ENCODE measurements around the gene RNF4.
"Not testable (repeated sequence)": the region's sequence is repeated elsewhere in the genome, so short reads cannot be mapped to it uniquely, and the experiment has no call there.

RNF4 gene

DNA sequence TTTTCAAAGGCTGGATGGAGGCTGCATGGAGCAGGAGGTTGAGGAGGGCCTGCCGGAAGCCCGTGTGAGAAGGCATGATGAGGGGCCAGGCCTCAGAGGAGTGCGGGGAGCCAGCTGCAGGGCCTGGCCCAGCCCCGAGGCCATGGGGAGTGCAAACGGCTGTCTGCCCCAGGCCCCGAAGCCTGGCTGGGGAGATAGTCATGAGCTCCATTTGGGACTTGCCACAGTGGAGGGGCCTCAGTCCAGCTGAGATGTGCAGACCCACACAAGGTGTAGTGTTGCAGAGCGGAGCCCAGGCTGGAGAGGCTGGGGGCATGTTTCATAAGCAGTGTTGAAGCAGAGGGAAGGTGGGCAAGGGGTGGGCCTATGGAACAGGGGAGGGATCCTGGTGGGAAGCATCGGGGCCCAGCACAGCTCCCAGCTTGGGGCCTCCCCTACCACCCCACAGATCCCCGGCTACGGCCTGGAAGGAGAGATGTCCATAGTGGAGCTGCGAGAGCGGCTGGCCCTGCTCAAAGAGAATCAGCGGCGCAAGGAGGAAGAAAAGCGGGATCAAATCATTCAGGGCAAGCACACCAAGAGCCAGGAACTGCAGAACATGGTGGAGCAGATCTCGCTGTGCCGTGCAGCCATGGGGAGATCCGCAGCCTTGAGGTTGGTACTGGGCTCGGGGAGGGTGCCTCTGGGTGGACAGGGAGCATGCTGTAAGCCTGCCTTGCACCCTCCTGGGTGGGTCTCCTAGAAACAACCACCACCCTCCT is 9.1 kb upstream of the RNF4 start:
- DNase-seq, result no peak

GRCh38 chr4:2461246-2461960 is 7.5 kb upstream of the RNF4 start:
- no peak for DNase-seq

DNA sequence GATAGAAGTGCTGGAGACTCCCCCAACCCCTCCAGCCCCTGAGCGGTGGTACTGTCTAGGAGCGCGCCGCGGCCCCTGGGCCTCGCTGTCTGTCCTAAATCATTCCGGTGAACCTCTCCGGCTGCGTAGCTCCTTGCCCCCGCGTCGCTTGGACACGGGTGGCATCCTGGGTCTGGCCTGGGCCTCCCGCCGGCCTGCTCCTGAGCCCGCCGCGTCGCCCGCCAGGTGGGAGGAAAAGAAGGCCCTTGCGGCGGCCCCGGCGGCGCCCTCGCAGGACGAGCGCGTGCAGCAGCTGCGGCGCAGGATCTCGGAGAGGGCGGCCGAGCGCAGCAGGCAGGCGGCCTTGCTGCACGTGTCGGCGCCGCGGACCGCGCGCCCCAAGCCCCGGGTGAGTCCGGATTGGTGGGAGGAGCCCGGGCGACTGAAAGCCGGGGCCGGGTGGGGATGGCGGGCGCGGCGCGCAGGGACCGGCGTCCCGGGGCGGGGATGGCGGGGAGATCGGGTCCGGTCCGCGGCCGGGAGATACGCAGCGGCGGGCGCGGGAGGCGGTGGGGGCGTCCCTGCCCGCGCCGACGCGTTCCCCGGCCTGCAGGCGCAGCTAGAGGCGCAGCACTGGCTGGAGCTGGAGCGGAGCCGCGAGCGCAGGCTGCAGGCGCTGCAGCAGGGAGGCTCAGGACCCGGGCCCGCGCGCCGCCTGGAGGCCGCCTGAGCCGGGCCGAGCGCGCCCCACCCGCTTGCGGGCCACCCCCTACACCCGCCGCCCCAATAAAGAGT is 6.5 kb upstream of the RNF4 start:
- DNase-seq, result peak; percentile 38

- no peak for DNase-seq
These were observed 5.7 kb upstream of the RNF4 start for GRCh38 chr4:2462992-2463762.

DNA sequence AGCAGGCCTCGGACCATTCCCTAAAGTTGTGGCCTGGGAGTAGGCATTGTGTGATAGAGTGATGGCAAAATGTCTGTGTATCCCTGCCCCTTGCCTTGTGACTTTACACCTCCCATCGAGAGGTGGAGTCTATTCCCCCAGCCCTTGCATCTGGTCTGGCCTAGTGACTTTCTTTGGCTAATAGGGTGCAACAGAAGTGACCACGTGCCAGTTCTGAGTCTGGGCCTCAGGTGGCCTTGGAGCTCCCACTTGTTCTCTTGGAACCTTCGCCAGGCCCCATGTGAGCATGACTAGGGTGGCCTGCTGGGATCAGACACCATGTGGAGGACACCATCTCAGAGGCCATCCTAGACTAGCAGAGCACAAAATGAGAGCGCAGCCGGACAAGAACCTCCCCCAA is 3.9 kb upstream of the RNF4 start:
- no peak for DNase-seq

GRCh38 chr4:2465544-2465943 is 3.4 kb upstream of the RNF4 start:
- not testable (repeated sequence) for DNase-seq

DNA sequence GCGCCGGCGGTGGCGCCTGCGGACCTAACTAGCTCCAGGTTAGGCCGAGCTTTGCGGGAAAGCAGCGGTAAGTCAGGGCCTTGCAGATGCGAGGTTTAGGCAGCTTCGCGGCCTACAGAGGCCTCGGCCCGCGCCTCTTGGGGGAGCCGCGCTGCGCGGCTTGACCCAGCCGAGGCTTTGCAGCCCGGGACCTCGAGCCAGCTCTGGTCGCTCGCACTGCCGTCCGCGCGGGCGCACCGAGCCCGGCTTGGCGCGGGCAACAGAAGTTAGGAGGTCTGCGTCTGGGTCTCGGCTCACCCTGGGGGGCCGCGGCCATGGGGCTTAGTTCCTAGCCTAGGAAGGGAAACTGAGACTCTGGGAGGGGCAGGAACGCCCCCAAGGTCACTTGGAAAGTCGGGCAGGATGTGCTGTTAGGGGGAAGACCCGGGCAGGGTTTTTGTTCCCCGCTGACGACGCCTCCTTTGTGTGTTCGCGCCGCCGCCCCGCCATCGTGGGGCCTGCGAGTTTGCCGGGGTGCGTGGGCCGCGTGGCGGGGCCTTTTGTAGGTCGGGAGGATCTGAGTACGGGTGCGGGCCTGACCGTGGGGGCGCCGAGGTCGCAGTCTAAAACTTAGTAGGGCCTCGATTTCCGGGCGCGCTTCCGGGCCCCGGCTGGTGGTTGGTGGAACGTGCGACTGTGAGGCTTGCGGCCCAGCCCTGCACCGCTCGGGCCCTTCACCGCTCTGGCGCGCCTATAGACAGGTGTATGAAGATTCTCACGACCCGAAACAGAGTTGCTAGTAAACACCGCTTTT is 482 bp downstream of the RNF4 start:
- DNase-seq, result peak; percentile 6

DNA sequence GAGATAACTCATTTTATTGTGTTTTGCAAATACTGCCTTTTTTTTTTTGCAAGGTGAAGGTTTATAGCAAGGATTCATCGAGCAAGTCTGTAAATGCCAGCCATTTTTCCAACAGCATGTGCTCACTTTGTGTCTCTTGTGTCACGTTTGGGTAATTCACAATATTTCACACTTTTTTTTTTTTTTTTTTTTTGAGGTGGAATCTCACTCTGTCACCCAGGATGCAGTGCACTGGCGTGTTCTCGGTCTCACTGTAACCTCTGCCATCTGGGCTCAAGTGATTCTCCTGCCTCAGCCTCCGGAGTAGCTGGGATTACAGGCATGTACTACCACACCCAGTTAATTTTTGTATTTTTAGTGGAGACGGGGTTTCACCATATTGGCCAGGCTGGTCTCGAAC is 1.9 kb downstream of the RNF4 start:
- DNase-seq, result no peak

DNA sequence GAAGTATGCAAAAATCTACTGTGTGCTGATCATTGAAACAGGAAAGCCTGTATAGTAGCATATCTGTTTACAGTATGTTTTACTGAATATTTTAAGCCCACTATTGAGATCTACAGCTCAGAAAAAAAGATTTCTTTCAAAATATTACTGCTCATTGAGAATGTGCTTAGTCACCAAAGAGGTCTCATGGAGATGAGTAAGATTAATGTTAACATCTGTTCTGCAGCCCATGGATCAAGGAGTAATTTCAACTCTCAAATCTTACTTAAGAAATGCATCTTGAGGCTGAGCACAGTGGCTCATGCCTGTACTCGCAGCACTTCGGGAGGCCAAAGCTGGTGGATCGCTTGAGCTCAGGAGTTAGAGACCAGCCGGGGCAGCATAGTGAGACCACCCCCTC is 3.3 kb downstream of the RNF4 start:
- DNase-seq, result no peak

DNA sequence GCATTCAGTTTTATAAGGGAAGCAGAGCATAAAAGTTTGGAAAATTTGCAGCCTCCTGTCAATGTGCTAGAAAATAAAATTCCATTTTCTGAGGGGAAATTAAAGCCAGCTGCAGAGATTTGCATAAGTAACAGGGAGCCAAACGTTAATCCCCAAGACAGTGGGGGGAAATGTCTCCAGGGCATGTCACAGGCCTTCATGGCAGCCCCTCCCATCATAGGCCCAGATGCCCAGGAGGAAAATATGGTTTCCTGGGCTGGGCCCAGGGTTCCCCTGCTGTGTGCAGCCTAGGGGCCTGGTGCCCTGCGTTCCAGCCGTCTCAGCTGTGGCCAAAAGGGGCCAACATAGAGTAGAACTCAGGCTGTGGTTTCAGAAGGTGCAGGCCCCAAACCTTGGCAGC is 9.3 kb downstream of the RNF4 start:
- DNase-seq, result no peak

DNA sequence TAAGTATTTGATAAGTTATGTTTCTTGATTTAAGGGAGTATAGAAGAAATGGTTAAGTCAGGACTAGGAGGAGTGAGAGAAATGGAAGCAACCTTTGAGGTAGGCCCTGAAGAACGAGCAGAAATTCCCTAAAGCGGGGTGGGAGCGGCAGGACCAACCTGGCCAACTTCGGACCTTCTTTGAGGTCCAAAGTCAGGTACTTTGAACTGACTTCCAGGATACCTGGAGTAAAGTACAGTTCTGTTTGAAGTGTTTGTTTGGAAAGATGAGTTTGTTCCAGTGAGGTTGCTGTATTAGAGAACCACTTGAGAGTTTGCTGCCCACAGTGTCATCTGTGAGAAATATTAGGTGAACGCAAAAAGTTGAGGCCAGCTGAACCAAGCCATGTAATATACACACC is 11.7 kb downstream of the RNF4 start:
- DNase-seq, result no peak

GRCh38 chr4:2482192-2482591 is 13.3 kb downstream of the RNF4 start:
- DNase-seq, result no peak

DNA sequence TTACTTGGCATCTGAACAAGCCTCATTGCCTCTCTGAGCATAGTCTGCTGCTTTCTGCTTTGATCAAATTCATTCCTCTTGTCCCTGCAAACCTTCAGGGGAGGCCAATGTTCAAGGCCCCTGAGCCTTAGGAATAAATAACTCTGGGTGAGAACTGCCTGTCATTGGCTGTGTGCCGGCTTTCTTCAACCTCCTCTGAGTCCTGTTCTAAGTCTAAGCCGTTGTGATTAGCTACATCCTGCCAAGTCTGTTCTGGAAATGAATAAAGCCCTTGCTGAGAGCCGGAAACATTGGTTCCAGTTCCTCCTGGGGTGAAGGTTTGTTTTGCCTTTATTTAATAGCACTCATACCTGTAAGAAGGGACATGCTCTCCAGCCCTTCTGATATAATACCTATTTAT is 13.8 kb downstream of the RNF4 start:
- no peak for DNase-seq

DNA sequence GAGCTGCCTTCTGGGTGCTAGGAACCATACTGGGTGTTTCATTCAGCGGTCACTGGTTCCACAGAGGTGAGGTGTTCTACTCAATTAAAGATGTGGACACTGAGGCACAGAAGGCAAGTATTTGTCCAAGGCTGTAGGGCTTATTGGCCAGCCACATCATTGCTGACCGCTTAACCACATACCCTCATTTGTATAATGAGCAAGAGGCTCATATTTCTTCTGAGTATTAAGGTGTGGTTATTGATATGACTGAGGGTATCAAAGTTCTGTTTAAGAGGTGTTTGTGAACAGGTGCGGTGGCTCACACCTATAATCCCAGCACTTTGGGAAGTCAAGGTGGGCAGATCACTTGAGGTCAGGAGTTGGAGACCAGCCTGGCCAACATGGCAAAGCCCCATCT is 14.3 kb downstream of the RNF4 start:
- DNase-seq, result no peak

GRCh38 chr4:2484185-2484584 is 15.3 kb downstream of the RNF4 start:
- no peak for DNase-seq

GRCh38 chr4:2484993-2485392 is 16.1 kb downstream of the RNF4 start:
- no peak for DNase-seq

- DNase-seq, result no peak
These were observed 17.1 kb downstream of the RNF4 start for GRCh38 chr4:2485956-2486355.

- no peak for DNase-seq
These were observed 18.1 kb downstream of the RNF4 start for GRCh38 chr4:2486981-2487380.

DNA sequence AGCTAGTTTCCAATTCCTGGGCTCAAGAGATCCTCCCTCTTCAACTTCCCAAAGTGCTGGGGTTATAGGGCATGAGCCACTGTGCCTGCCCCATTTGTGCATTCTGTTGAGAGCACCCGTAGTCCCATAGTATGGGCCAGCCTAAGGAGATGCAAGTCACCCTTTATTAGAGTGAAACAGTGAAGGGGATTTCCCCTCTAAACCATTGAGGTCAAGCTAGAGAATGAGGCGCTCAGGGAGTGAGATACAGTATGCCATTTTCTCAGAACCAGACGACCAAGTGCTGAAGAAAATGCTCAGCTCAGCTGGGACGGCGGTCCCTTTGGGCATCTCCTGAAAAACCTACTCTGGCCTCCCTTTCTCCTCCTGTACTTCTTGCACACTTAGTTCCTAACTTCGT is 18.7 kb downstream of the RNF4 start:
- no peak for DNase-seq

DNA sequence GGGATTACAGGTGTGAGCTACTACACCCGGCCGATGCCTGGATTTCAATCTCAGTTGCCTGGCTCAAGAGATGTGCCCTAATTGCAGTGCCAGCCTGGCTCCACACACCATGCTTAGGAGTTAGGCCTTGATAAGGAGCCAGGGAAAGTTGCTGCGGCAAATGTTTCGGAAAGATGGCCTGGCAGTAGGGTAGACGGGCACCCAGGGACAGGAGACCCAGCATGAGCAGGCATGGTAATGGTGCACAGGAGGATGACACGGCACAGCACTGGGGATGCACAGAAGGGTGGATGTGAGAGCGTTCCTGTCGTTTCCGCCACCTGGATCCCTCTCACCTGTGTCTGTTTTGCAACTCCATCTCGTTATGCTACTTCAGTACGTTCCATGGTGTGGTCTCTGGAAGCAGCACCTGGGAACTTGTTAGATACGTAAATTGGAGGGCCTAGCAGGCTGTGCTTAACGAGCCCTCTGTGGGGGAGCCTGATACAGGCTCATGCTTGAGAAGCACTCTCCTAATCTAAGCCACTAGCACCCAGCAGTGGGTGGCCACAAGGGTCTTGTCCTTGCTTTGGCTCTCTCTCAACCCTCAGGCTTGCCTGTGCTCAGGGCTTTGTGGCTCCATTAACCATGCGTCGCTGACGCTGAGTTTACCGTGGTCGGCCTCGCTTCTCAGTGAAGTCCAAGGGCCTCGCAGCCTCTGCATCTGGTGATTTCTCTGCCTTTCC is 20.3 kb downstream of the RNF4 start:
- DNase-seq, result no peak

DNA sequence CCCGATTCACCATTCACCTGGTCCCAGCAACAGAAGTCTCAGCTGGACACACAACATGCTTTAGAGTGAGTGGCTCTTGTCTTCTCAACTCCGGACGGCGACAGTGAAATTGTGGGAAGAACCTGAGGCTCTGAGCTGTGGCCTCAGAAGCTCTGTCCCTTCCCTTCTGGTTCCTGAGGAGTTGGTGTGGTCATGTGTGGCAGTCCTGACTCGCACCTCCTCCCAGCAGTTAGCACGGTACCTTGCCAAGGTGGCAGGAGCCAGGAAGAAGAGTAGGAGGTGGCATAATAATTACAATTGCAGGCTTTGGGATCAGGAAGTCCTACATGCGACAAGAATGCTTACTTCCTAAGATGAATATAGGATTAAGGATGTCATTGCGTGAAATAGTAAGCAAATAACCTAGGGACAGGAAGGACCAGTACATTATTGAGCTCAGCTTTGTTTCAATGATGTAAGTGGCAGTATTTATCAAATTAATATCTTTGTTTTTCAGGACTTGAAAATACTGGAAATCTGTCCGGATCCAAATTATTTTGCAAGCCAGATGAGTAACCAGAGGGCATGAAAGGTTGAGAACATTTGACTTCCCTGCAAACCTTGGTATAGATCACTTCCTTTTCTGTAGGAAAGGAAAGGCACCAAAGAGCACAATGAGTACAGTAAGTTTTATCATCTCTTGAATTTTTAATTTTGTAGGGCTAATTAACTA is 21.1 kb downstream of the RNF4 start:
- DNase-seq, result no peak
